HepG2 (cell line): ENCODE data around the gene DMGDH. TPM values are rescaled to one million over a fixed set of nuclear protein-coding genes. Genes with fewer than 3 reads are reported as not detected.

Experiments used
- ARID2 ChIP-seq: sonication (generic); formaldehyde crosslinking; IDR thresholded peaks from 2 replicates; pipeline ENCODE4 v1.8.1; 2022; ENCODE audit warnings: mild to moderate bottlenecking, missing genetic modification reagents, borderline replicate concordance
- CBX1 ChIP-seq: IDR thresholded peaks from one replicate; pipeline ENCODE4 v1.6.1; 2016; ENCODE audit warnings: antibody characterized with exemption, low read depth
- CREB3 ChIP-seq: sonication (generic); formaldehyde crosslinking; IDR thresholded peaks from 2 replicates; pipeline ENCODE4 v1.5.0; 2020; ENCODE audit warnings: missing genetic modification reagents
- GMEB2 ChIP-seq: IDR thresholded peaks from 2 replicates; pipeline ENCODE4 v1.6.1; 2016; ENCODE audit warnings: missing biosample characterization, missing genetic modification reagents, low read depth
- HNF1B ChIP-seq: sonication (generic); formaldehyde crosslinking; IDR thresholded peaks from 2 replicates; pipeline ENCODE4 v1.5.1; 2020; ENCODE audit warnings: mild to moderate bottlenecking, moderate library complexity, missing genetic modification reagents
- HNF4A ChIP-seq: sonication (generic); formaldehyde crosslinking; IDR thresholded peaks from 2 replicates; pipeline ENCODE4 v1.4.0; 2020; ENCODE audit warnings: missing genetic modification reagents
- HNRNPLL ChIP-seq: fragments of 200-400 bp; formaldehyde crosslinking; IDR thresholded peaks from 2 replicates; pipeline ENCODE4 v1.6.1; 2017; ENCODE audit warnings: mild to moderate bottlenecking, low read depth, low read length; ENCODE audit not compliant: poor library complexity, severe bottlenecking
- KMT2B ChIP-seq: IDR thresholded peaks from 2 replicates; pipeline ENCODE4 v1.6.1; 2016; ENCODE audit warnings: missing genetic modification reagents, missing compliant biosample characterization
- MAFG ChIP-seq: sonication (generic); formaldehyde crosslinking; IDR thresholded peaks from 2 replicates; pipeline ENCODE4 v1.5.1; 2020; ENCODE audit warnings: mild to moderate bottlenecking, missing genetic modification reagents
- NAIF1 ChIP-seq: sonication (generic); formaldehyde crosslinking; IDR thresholded peaks from 2 replicates; pipeline ENCODE4 v1.5.0; 2020; ENCODE audit warnings: mild to moderate bottlenecking, missing genetic modification reagents, borderline replicate concordance
- NBN ChIP-seq: fragments of 450-650 bp; conservative IDR thresholded peaks from 2 replicates; pipeline ENCODE4 v1.6.1; 2017
- PRDM15 ChIP-seq: sonication (generic); formaldehyde crosslinking; IDR thresholded peaks from 2 replicates; pipeline ENCODE4 v1.4.0; 2020; ENCODE audit warnings: missing genetic modification reagents
- PTBP1 ChIP-seq: fragments of 200-400 bp; formaldehyde crosslinking; IDR thresholded peaks from 2 replicates; pipeline ENCODE4 v1.6.1; 2018; ENCODE audit warnings: low read length, low read depth; ENCODE audit not compliant: poor library complexity, severe bottlenecking
- RFXAP ChIP-seq: sonication (generic); formaldehyde crosslinking; IDR thresholded peaks from 2 replicates; pipeline ENCODE4 v1.4.0; 2020; ENCODE audit warnings: missing genetic modification reagents, borderline replicate concordance
- SMAD9 ChIP-seq: sonication (generic); formaldehyde crosslinking; IDR thresholded peaks from 2 replicates; pipeline ENCODE4 v1.5.1; 2020; ENCODE audit warnings: mild to moderate bottlenecking, missing genetic modification reagents
- ZNF460 ChIP-seq: sonication (generic); formaldehyde crosslinking; IDR thresholded peaks from 2 replicates; pipeline ENCODE4 v1.5.1; 2020; ENCODE audit warnings: missing genetic modification reagents, mild to moderate bottlenecking, borderline replicate concordance
- ZNF800 ChIP-seq: sonication (generic); formaldehyde crosslinking; IDR thresholded peaks from 2 replicates; pipeline ENCODE4 v1.4.0; 2020; ENCODE audit warnings: missing genetic modification reagents
- ZNF816 ChIP-seq: sonication (generic); formaldehyde crosslinking; IDR thresholded peaks from 2 replicates; pipeline ENCODE4 v1.8.0; 2022; ENCODE audit warnings: missing genetic modification reagents, mild to moderate bottlenecking, borderline replicate concordance
- polyA plus RNA-seq, 8 experiments: library from polyadenylated mRNA; depleted of rRNA in 3 of 8; stranded (reverse) in 7 of 8; unstranded in 1 of 8; fragments of >200 nt; fragmentation: Illumina TruSeq in 4 of 8; extraction: Trizol in 4 of 8; gene quantifications; 2 replicates each; pipeline versions ENCODE4 v1.2.1 to v1.2.3, GENCODE V29; 2011 to 2016; ENCODE audit warnings: low read depth in 4 of 8, missing spikeins in 1 of 8, mixed read lengths in 1 of 8; ENCODE audit not compliant: insufficient read depth in 1 of 8
- total RNA-seq, 5 experiments: library from RNA; depleted of rRNA; stranded (reverse); fragments of >200 nt; fragmentation: Illumina TruSeq; extraction: Trizol; gene quantifications; 2 replicates each; pipeline ENCODE4 v1.2.3, GENCODE V29; 2016; ENCODE audit warnings: low read depth in 1 of 5

The DMGDH gene
- total and polyA plus RNA-seq, 2 of the 13 experiments (the other 11 are each of a cell fraction or from before 2014, with no cell fraction given): 3.6 to 7.9 TPM

GRCh38 chr5:79111960-79112702, 42.7 kb upstream of the DMGDH start (continued):
- TF ChIP-seq ZNF460 (CRISPR knock-in tag) (no peak), CBX1 (no peak), ARID2 (CRISPR knock-in tag) (no peak), MAFG (CRISPR knock-in tag) (no peak), CREB3 (no peak), NAIF1 (no peak), RFXAP (no peak), PRDM15 (CRISPR knock-in tag) (no peak), SMAD9 (CRISPR knock-in tag) (no peak), NBN (no peak), PTBP1 (no peak), HNRNPLL (peak; percentile 37), HNF1B (CRISPR knock-in tag) (no peak), HNF4A (CRISPR knock-in tag) (0 out of 2 replicates have a peak, but pooled peaks have one; percentile 20), GMEB2 (no peak), ZNF800 (0 out of 2 replicates have a peak, but pooled peaks have one; percentile 63), ZNF816 (no peak), KMT2B (no peak)
